IMR-90 (cell line): Measurements from ENCODE around the gene FAM174C. TPM values are rescaled to one million over a fixed set of nuclear protein-coding genes. Genes with fewer than 3 reads are reported as not detected.

Experiments used
- ATAC-seq: fragments of 200-7000 bp; cut with Tn5 transposase; 2 replicates; pipeline ENCODE4 v1.9.1; 2020; ENCODE audit warnings: low read depth, mild to moderate bottlenecking, moderate library complexity
- BruUV-seq: library from RNA; stranded (reverse); fragments of 400-500 nt; replicated peaks from 2 replicates; lab custom pipeline; 2021; lab: Mats Ljungman, UMichigan
- CTCF ChIA-PET: fragments of 300-600 bp; formaldehyde crosslinking; extraction: SDS; loops from one replicate; lab custom pipeline; 2021; ENCODE audit warnings: antibody characterized with exemption; lab: Yijun Ruan, JAX
- POLR2A ChIA-PET: fragments of 300-600 bp; sonication (Branson Sonifier 250); formaldehyde crosslinking; loops from one replicate; lab custom pipeline; 2022; ENCODE audit warnings: antibody characterized with exemption; ENCODE audit not compliant: unreplicated experiment; lab: Charles Lee
- DNase-seq: peaks from one replicate; pipeline ENCODE4 v3.0.0; 2013
- H2AFZ ChIP-seq: replicated peaks from 2 replicates; pipeline ENCODE3; 2013; ENCODE audit warnings: low read length, mild to moderate bottlenecking; ENCODE audit not compliant: poor library complexity
- H2AK5ac ChIP-seq: 2 replicates; pipeline ENCODE4 v1.6.1; 2013; ENCODE audit warnings: low read depth, low read length, inconsistent platforms
- H2AK9ac ChIP-seq: replicated peaks from 2 replicates; pipeline ENCODE3; 2013; ENCODE audit warnings: mild to moderate bottlenecking, low read depth, low read length, moderate library complexity; ENCODE audit not compliant: poor library complexity
- H2BK120ac ChIP-seq: 2 replicates; pipeline ENCODE4 v1.6.1; 2013; ENCODE audit warnings: low read depth, low read length, inconsistent platforms
- H2BK15ac ChIP-seq: 3 replicates; pipeline ENCODE4 v1.6.1; 2013; ENCODE audit warnings: low read depth, low read length, inconsistent platforms
- H2BK20ac ChIP-seq: 2 replicates; pipeline ENCODE4 v1.6.1; 2013; ENCODE audit warnings: low read depth, mild to moderate bottlenecking, inconsistent platforms, low read length, moderate library complexity
- H2BK5ac ChIP-seq: 2 replicates; pipeline ENCODE4 v1.6.1; 2013; ENCODE audit warnings: mild to moderate bottlenecking, low read depth, low read length, inconsistent platforms; ENCODE audit not compliant: poor library complexity, severe bottlenecking
- H3K14ac ChIP-seq: replicated peaks from 2 replicates; pipeline ENCODE4 v1.6.1; 2013; ENCODE audit warnings: low read depth, low read length, inconsistent platforms
- H3K18ac ChIP-seq: 2 replicates; pipeline ENCODE4 v1.6.1; 2013; ENCODE audit warnings: low read depth, low read length, control low read depth
- H3K23ac ChIP-seq: 2 replicates; pipeline ENCODE4 v1.6.1; 2013; ENCODE audit warnings: low read depth, low read length, inconsistent platforms
- H3K27ac ChIP-seq: 2 replicates; pipeline ENCODE4 v1.5.1; 2013; ENCODE audit warnings: mild to moderate bottlenecking, control low read depth, low read length; ENCODE audit not compliant: insufficient read depth
- H3K27me3 ChIP-seq: 2 replicates; pipeline ENCODE4 v1.6.1; 2013; ENCODE audit warnings: low read length; ENCODE audit not compliant: control insufficient read depth, insufficient read depth
- H3K36me3 ChIP-seq: 2 replicates; pipeline ENCODE4 v1.6.1; 2013; ENCODE audit warnings: low read length, mixed read lengths; ENCODE audit not compliant: control insufficient read depth, insufficient read depth
- H3K4ac ChIP-seq: 2 replicates; pipeline ENCODE4 v1.6.1; 2013; ENCODE audit warnings: low read depth, low read length, inconsistent platforms
- H3K4me1 ChIP-seq: 2 replicates; pipeline ENCODE4 v1.6.1; 2013; ENCODE audit warnings: low read length, mixed read lengths; ENCODE audit not compliant: control insufficient read depth, insufficient read depth
- H3K4me2 ChIP-seq: 2 replicates; pipeline ENCODE4 v1.6.1; 2013; ENCODE audit warnings: low read depth, mild to moderate bottlenecking, control low read depth, low read length, moderate library complexity
- H3K4me3 ChIP-seq: 2 replicates; pipeline ENCODE4 v1.5.1; 2013; ENCODE audit warnings: low read depth, mild to moderate bottlenecking, control low read depth, low read length, moderate library complexity; ENCODE audit not compliant: insufficient read depth
- H3K56ac ChIP-seq: 2 replicates; pipeline ENCODE4 v1.6.1; 2013; ENCODE audit warnings: low read length, inconsistent platforms; ENCODE audit not compliant: insufficient read depth; ENCODE audit errors: extremely low read depth
- H3K79me1 ChIP-seq, 2 experiments: 2 replicates each; pipeline ENCODE4 v1.6.1; 2013; ENCODE audit warnings: low read length in 2 of 2, inconsistent platforms in 1 of 2, low read depth in 1 of 2
- H3K9ac ChIP-seq: 2 replicates; pipeline ENCODE4 v1.6.1; 2013; ENCODE audit warnings: low read depth, low read length, control low read depth
- H3K9me1 ChIP-seq: 2 replicates; pipeline ENCODE4 v1.6.1; 2013; ENCODE audit warnings: low read length, inconsistent platforms; ENCODE audit not compliant: insufficient read depth
- H3K9me3 ChIP-seq: 2 replicates; pipeline ENCODE4 v1.6.1; 2013; ENCODE audit warnings: low read length; ENCODE audit not compliant: control insufficient read depth, insufficient read depth
- H4K20me1 ChIP-seq: 2 replicates; pipeline ENCODE4 v1.6.1; 2013; ENCODE audit warnings: low read length, inconsistent platforms; ENCODE audit not compliant: insufficient read depth
- H4K5ac ChIP-seq: 2 replicates; pipeline ENCODE4 v1.6.1; 2013; ENCODE audit warnings: mild to moderate bottlenecking, low read depth, low read length, control low read depth
- H4K8ac ChIP-seq, 2 experiments: 2 replicates each; pipeline ENCODE4 v1.6.1; 2013; ENCODE audit warnings: low read depth in 2 of 2, low read length in 2 of 2, control low read depth in 1 of 2, inconsistent platforms in 1 of 2
- H4K91ac ChIP-seq: 2 replicates; pipeline ENCODE4 v1.6.1; 2013; ENCODE audit warnings: low read depth, low read length, inconsistent platforms; ENCODE audit not compliant: insufficient read depth
- CTCF ChIP-seq: conservative IDR thresholded peaks from 2 replicates; pipeline ENCODE4 v1.5.1; 2012; ENCODE audit warnings: mild to moderate bottlenecking, low read depth, low read length, improper control_type of control experiment
- RAD21 ChIP-seq: IDR thresholded peaks from 2 replicates; pipeline ENCODE4 v1.6.1; 2012; ENCODE audit warnings: low read length, improper control_type of control experiment
- WGBS, 2 experiments: methylation state at CpG; one replicate each; pipeline versions ENCODE4 v1.1.5 to v1.1.7; 2013; ENCODE audit warnings: missing lambda C conversion rate in 2 of 2; ENCODE audit not compliant: insufficient read length in 1 of 2; ENCODE audit errors: extremely low coverage in 2 of 2; 5-methylcytosine and 5-hydroxymethylcytosine counted together
- dilution Hi-C: fragments of 300-500 bp; cut with HindIII; formaldehyde crosslinking; loops from one replicate; pipeline ENCODE4 v1.14.3; 2018; ENCODE audit warnings: low sequenced_read_pairs; ENCODE audit not compliant: unreplicated experiment
- in situ Hi-C: fragments of 300-500 bp; cut with MboI; formaldehyde crosslinking; loops from 3 replicates; pipeline ENCODE4 v1.14.3; 2019; ENCODE audit warnings: low sequenced_read_pairs, inconsistent platforms, mixed read lengths
- intact Hi-C: fragments of 100-400 bp; cut with micrococcal nuclease; formaldehyde crosslinking; loops from 2 replicates; pipeline ENCODE4 v1.10.0; 2022
- polyA plus RNA-seq, 3 experiments: library from polyadenylated mRNA; depleted of rRNA; stranded (reverse); fragments of >200 nt; gene quantifications; 2 replicates each; pipeline ENCODE4 v1.2.3, GENCODE V29; 2012; ENCODE audit warnings: low replicate concordance in 1 of 3
- total RNA-seq: library from RNA; depleted of rRNA; stranded (reverse); fragments of >200 nt; gene quantifications from 2 replicates; pipeline ENCODE4 v1.2.3, GENCODE V29; 2012

FAM174C gene
- total and polyA plus RNA-seq, 2 of the 4 experiments (the other 2 are of a cell fraction): 7.5 to 61.8 TPM

- Histone ChIP-seq H3K9me1 (no peaks in the 10 kb centered on the region), H3K36me3 (peaks cover 46% of the 10 kb centered on the region), H3K4me2 (no peak overlapping the region), H4K8ac (no peak overlapping the region), H3K79me1 (peaks cover 10 to 38% of the 10 kb centered on the region in 2 experiments), H2BK5ac (no peak overlapping the region), H2BK120ac (no peak overlapping the region), H2AK9ac (peak overlapping the region; percentile 78), H3K4me1 (peaks cover 22% of the 10 kb centered on the region), H2BK20ac (no peak overlapping the region), H3K27me3 (no peaks in the 10 kb centered on the region), H3K9ac (no peak overlapping the region), H4K20me1 (peaks cover 38% of the 10 kb centered on the region), H3K23ac (no peak overlapping the region), H3K27ac (peak overlapping the region; percentile 39; the same call in 1 of the 2 replicates), H2AFZ (peak overlapping the region; percentile 2), H3K9me3 (no peaks in the 10 kb centered on the region), H4K91ac (no peak overlapping the region), H3K4ac (no peak overlapping the region), H2BK15ac (no peak overlapping the region), H2AK5ac (no peak overlapping the region), H3K4me3 (no peak overlapping the region), H4K5ac (no peak overlapping the region), H3K18ac (no peak overlapping the region), H3K14ac (no peak overlapping the region), H3K56ac (no peak overlapping the region)
- no TSS peak for BruUV-seq
- dilution Hi-C loops (no loop called here), in situ Hi-C loops (no loop called here), intact Hi-C loops (no loop called here)
- CTCF ChIA-PET: no interaction called here
- TF ChIP-seq RAD21 (no peak), CTCF (no peak)
- DNase-seq: no peak
- ATAC-seq: no peak
- POLR2A ChIA-PET: no interaction called here
- WGBS, 2 experiments: 94% methylated on average over 16 of the region's 24 CpGs; no CpG with 5 or more reads in 1 of the 2 experiments
Measured at GRCh38 chr19:1233115-1233667, 42.1 kb upstream of the FAM174C start.
